ENCODE measurements around the gene ME3. TPM values are rescaled to one million over a fixed set of nuclear protein-coding genes. Genes with fewer than 3 reads are reported as not detected.

Gene ME3
- polyA plus RNA-seq (ENCODE audit: insufficient read length in 10 of 10) = 10 to 100 TPM in 1 of 10 donors, 1 to 10 TPM in 9; 6.5 to 10.3 (median 8.4) TPM
- long read RNA-seq, donor 1 = 0 reads
- long read RNA-seq, donor 2, partial matches to known transcripts = 0 of 2 reads
- long read RNA-seq, donor 2, other reads (novel, unspliced or antisense) = 0 of 2 reads
- long read RNA-seq, donor 3 = 0 reads
- long read RNA-seq, donor 4, partial matches to known transcripts = 0 of 1 reads
- long read RNA-seq, donor 4, other reads (novel, unspliced or antisense) = 0 of 1 reads
- long read RNA-seq, donor 5 = 0 reads
- long read RNA-seq, donor 6 = 0 reads
- long read RNA-seq, donor 7 = 0 reads
- long read RNA-seq, donor 8 = 0 reads
- long read RNA-seq, donor 9 = 0 reads

DNA sequence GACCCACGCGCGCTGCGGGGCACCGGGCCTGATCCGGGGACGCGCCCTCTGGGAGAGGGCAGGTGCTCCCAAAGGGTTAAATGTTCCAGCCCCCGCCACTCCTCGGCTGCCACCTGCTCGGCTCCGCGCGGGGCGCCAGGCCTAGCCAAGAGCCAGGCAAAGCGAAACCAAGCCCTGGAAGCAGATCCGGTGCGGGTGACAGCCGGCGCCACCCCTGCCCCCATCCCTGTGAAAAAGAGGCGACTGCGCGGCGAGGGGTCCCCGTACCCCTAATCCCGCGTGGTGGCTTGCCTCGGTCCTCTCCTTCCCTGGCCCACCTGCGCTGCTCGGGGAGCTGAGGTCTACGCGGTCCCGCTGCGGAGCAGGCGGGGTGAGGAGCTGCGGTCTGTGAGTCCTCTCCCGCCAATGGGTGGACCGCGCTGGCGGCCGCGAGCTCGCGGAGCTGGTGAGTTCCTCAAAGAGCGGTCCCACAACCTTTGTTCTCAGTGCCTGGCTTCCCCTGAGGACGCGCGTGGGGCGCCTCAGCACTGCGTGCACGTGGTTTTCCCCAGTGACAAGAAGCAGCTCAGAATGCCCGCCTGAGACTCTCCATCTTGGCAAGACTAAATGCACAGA lies at the start of gene ME3:
ME3 (minus strand) TSS at position 610 of the 615 bp plus-strand sequence.
- DNase-seq = peak; percentile 44 to 88 (median 62)

DNA sequence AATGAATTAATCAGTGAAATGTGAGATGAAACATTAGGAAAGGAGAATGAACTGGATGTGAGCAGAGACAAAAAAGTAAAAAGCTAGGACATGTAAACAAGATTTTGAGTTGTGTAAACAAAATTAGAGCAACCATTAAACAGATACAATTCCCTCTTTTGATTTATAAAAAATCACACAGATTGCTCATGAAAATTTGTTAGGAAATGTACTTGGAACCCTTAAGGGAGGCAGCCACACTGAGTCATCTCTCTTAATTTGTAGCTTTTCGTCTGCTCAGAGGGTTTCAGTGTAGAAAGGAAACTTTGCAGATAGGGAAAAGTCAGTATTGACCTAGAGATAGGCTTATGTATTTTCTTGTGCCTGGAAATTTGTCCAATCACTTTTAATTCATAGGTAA lies 49.6 kb upstream of the ME3 start:
- DNase-seq = no peak

DNA sequence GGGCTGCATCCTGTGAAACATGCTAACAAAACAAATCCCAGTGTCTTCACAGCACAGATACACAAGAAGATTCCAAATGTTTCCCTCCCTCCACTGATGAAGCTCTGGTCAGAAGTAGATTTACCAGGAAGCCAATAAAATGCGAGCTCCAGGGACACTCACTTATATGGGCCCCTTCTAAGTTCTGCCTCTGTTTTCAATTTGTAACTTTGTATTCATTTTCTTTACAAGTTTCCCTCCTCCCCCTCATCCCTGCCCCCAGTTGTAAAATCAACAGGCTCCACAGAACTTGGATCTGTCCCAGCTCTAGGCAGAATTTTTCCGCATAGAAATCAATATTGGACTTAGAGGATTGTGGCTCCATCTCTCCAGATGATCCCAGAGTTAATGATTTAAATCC lies 48.1 kb upstream of the ME3 start:
- no peak for DNase-seq

DNA sequence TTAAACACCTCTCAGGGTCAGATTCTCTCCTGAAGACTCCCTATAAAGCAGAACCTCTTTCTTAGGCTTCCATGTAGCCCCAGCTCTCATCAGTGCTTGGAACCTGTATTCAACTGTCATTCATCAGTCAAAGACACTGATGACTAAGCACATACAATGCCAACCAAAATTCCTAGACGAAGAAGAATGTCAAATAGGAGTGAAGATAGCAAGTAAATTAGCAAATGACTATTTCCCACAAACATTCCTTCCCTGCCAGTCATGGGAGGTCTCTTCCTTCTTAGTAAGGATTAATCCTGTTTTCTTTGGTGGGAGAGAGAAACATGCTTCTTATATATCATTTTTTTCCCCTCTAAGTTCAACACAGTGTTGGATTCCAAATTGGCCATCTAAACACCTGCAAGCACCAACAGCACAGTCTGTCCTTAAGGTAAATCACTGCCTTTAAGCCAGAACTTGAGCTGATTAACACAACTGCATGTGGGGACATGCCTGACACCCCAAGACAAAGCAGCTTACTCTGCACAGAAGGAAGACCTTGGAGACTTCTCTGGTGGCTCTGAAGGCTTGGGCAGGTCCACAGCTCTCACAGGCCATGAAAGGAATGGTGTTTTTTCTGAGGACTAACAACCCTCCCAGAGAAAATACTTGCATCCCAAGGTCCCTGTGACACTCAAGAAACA lies 47.5 kb upstream of the ME3 start:
- peak in 1 of 3 donors; percentile 94 for DNase-seq

DNA sequence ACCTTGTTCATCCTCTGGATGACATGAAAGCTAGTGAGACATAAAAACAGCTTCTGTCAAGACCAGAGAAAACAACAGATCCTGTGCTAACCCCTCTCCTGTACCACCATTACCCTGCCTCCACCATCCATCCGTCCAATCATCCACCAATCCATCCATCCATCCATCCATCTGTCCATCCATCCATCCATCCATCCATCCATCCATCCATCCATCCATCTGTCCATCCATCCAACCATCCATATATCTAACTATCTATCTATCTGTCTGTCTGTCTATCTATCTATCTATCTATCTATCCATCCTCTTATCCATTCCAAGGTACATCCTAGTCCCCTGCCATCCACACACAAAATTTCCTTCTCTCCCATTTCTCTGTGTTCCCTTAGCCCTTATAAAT lies 46.6 kb upstream of the ME3 start:
- DNase-seq = no peak

DNA sequence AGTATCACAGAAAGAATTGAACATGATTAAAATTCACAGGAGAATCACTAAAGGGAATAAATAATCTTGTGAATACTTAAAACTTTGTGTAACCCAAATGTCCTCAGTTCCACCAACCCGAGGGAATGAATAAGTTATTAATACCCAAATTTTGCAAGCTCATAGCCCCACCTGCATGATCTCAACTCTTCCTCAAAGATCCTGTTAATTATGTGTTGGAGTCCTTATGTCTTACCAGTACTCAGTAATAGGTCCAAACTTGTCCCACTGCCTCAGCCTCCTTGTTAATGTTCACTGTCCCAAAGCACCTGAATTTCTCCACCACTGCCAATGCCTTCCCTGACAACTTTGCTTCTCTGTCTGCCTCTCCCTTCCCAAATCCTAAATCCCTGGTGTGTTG lies 46.1 kb upstream of the ME3 start:
- no peak for DNase-seq

DNA sequence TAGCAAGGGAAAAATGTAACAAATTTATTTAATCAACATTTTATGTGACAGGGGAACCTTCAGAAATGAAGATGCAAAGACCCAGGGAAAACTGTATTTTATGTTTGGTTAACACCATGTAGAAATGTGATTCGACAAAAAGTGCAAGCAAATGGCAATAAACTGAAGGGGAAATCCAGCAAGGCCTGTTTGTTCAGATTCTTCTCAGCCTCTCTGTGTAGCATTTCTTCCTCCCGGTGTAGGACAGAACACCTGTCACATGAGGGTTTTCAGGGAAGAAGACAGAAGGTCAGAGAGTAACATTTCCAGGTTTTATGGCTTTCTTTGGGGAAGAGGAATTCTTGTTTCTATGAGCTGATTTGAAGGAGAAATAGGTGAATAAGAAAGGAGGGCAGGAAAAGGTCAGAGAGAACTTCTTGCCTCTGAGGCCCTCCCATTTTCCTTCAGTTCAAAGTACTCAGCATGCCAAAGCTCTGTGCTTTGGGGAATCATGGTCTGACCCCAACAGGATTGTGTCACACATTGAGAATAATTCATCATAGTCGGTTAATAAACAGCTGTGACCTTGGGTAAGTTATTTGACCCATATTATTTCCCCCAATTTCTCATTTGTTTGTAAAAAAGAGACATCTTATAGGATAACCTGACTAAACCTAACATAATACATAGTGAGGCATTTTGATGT lies 45.5 kb upstream of the ME3 start:
- no peak for DNase-seq

DNA sequence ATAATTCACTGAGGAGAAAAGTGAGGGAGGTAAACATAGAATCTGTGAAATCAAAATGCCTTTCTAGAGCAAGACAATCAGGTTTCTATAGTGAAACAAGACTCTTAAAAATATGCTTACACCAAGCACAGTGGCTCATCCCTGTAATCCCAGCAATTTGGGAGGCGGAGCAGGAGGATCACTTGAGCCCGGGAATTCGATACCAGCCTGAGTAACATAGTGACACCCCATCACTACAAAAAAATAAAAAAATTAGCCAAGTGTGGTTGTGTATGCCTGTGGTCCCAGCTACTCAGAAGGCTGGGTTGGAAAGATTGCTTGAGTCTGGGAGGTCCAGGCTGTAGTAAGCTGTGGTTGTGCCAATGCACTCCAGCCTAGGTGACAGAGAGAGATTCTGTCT lies 43.2 kb upstream of the ME3 start:
- DNase-seq = no peak

DNA sequence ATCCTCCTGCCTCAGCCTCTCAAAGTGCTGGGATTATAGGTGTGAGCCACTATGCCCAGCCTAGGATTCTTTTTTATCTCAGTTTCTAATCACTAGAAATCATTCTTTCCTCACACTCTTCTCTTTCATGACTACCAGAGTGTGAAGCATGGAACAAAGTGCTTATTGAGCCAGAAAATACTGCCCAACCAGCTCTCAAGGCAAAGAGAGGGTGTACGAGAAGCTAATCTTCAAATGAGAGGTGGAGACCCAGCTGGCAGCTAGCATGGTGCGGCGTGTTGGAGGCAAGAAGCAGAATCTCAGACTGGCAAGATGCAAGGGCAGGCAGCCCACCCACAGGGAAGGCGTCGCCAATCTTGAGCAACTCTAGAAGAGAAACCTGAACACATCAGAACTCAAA lies 41.1 kb upstream of the ME3 start:
- no peak for DNase-seq

DNA sequence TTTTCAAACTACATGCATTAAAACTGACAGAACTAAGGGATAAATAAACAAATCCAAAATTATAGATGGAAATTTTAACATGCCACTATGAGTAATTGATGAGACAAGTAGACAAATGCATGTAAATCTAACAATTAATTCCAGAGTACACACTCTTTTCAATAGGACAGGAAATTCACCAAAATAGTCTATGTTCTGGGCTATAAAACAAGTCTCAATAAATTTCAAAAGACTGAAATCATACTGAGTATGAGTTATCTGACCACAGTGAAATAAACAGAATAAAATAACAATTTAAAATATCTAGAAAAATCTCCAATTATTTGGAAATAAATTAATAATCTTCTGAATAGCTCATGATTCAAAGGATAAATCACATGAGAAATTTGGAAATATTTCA lies 38.5 kb upstream of the ME3 start:
- no peak for DNase-seq

DNA sequence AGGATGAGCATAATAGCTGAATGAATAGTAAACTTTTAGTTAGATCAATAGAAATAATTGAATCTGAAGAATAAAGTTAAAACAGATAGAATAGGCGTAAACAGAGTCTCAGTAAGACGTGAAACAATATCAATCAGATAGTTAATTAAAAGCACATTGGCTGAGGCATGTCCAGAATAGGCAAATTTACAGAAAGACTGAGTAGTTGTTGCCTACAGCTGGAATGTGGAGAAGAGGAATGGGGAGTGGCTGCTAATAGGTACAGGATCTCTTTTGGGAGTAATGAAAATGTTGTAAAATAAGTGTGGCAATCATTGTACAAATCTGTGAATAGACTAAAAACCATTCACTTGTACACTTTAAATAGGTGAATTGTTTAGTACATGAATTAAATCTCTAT lies 36.3 kb upstream of the ME3 start:
- no peak for DNase-seq

DNA sequence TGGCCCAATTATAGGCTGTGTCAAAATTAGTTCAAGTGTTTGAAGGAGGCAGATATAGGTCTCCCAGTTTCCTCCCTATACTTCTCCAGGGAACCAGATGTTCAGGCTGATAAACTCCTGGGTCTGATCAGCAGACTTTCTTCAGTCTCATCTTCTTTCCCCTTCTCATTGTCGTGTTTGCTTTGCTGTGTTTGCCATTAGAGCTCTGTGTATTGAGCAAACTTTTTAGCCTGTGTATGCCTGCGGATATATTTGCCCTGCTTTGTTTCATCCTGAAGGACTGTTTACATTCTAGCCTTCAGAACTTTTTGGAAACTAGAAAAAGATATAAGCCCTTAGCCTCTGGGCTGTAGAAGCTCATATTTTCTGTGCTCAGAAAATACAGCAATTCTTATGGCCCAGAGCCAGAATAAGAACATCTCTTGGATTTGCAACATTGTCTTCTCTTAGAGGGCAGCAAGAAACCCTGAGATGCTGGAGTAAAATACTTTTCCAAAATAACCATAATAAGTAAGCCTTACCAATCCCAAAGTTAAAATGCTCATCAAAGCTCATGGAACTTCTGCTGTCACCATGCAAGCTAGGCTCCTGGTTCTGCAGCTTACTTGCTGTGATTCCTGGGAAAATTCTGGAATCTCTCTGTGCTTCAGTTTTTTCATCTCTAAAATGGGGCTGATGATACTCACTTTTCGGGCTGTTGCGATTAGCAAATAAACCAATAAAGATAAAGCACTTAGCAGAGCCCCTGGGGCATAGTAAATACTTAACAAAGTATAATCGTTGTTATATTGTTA lies 34.1 kb upstream of the ME3 start:
- no peak for DNase-seq

DNA sequence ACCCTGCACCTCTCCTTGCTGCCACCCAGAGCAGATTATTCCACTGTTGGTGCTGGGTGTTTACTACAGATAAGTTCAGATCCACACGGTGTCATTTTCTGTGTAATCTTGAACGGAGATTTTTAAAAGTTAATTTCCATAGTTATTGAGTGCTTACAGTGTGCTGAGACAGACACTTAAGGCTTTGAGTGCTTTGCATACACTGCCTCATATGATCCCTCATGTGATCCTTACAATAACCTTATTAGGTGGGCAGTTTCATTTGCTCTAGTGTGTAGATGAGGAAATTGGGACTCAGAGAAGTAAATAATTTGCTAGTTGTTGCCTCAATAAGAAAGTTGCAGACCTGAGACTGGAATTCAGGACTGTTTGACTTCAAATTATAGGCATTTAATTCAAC lies 32.3 kb upstream of the ME3 start:
- DNase-seq = no peak

DNA sequence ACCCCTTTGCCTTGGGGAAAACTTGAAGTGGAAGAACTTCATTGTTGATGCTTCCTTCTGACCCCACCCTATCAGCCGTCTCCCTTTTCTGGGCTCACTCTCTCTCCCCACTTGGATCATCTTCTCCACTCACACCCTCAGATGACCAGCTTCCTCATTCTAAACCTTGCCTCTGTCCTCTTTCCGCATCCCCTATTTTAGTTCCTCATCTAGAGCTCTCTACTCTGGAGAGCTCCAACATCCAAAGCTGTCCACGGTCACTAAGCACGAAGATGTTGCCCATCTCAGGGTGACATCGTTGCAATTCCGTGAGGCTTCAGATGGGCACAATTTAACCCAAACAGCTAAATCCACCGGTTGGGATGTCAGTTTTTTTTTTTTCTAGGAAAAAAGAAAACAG lies 31.6 kb upstream of the ME3 start:
- DNase-seq = no peak

DNA sequence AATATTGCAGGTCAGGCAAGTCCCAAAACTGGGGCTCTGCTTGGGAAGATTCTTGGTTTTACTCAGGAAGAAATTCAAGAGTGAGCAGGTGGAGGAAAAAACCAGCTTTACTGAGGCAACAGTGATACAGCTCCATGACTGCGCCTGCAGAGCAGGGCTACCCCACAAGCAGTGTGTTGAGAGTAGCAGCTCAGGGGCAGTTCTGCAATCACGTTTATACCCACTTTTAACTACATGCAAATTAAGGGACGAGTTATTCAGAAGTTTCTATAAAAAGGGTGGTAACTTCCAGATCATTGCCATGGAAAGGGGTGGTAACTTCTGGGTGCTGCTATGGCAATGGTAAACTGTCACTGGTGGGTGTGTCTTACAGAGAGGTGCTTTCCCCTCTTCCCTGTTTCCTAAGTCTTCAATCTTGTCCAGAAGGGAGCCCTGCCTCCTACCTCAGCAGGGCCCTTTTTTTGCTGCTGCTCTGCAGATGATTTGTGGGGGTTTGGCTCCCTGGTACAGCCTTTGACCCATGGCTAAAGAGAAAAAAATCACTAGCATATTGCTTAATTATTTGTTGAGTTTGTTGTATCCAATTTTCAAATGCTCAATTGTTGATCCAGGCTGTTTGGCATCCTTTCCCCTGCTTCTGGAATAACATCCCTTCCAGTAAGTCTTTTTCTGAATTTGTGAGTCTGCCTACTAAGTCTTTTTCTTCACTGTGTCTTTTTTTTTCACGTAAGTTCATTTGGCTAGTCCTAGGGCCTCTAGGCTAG lies 30.0 kb upstream of the ME3 start:
- DNase-seq = no peak

DNA sequence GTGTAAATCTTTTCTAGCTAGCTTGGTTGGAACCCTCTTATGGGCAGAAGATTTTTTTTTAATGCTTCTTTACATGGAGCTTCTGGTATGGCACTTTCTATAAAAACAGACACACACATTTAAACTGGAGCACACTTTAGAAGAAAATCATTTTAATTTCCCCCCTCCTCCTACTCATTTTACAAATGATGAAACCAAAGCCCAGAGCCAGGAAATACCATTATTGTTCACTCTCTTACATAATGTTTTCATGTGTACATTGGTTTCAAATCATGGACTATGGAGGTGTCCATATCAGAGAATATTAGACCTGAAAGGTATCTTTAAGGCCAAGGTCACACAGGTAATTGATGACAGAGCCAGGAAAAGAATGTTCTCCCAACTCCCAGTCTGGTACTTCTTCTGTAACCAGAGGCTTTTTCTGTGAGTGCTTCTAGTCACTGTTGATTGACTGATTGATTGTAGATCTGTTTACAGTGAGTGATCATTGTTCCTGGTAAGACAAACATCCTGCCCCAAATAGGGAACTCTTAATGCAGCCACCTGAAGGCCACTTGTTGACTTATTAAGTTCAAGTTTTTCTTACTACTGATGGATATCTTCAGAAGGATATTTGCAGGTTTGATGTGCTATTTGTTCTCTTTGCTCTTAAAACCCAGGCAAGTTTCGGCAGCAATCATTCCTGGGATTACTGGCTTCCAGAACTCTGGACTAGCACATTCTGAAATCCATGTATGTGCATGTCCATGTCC lies 26.8 kb upstream of the ME3 start:
- no peak for DNase-seq

DNA sequence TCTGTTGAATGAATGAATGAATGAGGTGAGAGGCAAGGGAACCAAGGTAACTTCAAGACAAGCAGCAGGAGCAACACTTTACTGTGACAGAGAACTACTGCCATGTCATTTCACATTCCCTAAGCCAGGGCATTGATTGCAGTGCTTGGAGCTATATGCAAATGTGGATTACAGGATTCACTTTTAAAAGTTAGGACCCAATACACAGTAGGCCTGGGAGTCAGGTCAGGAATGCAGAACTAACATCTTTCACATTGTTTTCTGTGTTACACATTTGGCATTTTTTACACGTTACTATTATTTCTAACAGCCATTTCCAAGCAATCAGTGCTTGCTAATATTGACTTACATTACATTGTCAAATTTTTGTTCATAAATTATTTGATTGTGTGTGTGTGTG lies 26.2 kb upstream of the ME3 start:
- DNase-seq = no peak

DNA sequence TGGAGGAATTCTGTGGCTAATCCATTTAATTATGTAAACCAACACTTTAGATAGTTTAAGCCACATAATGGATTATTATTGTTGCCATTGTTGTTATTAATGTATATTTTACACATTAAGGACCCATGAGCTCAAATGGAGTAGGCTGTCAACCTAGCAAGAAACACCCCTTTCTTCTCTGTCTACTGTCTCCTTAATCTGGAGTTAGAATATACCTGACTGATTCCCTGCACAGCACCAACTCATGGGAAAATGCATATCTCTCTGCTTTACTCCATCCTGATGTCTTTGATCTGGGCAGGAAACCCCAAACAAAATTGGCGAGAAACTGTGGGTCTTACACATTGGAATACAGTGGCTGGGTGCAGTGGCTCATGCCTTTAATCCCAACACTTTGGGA lies 24.0 kb upstream of the ME3 start:
- DNase-seq = no peak

DNA sequence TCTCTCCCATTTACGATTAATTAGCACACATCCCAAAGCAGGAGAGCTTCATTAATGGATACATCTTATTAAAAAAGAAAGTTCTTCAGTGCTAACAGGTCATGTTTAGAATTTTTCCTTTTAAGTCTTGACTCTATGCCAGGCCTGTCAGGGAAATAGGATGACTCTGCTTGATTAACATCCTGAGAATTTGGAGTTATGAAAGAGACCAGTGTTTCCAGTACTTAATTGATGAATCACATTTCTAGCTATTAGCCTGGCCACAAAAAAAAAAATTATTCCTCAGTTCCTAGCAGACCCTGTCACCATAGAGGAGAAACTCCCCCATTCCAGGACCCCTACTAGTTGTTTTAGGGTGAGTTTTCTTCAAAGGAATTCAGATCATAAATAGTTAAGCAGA lies 23.6 kb upstream of the ME3 start:
- DNase-seq = peak in 1 of 3 donors; percentile 90

DNA sequence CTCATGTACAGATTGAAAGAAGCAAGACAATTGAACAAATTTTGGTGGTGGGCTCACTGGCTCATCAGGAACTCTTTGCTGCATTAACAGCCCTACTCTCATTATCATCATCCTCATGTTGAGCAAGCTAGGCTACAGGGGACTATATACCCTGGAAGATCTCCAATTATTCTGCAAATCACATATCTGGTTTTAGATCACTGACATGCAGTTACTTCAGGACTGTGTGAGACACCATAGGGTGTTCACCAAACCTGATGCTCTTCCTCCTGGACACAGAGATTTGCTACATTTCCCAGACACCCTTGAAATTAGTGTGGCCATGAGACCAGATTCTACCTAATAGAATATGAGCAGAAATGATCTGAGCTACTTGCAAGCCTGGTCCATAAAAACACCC lies 23.0 kb upstream of the ME3 start:
- no peak for DNase-seq
